ENCODE measurements around the gene B4GALNT3. TPM values are rescaled to one million over a fixed set of nuclear protein-coding genes. Genes with fewer than 3 reads are reported as not detected.

Gene B4GALNT3
- total RNA-seq, 2 experiments from 2014 or later, result 6.1 to 7.0 TPM

- no peaks in the 10 kb centered on the region for H3K9me3 Mint-ChIP-seq
- ChIA-PET CTCF (interaction anchor here (1.2 kb wide), 1 partner anchor 14 kb away, joined by 3 read pairs; no protein-coding TSS in a partner anchor), POLR2A (no interaction called here)
- DNase-seq, result no peak
- H3K4me1 Mint-ChIP-seq, result no peaks in the 10 kb centered on the region
- no peaks in the 10 kb centered on the region for H3K36me3 Mint-ChIP-seq (ENCODE audit: low read depth)
- H3K4me3 Mint-ChIP-seq, result no peak overlapping the region
- no peak overlapping the region for H3K27ac Mint-ChIP-seq
- H3K27me3 Mint-ChIP-seq, result peaks cover 18% of the 10 kb centered on the region
Measured at GRCh38 chr12:473198-473597, 13.5 kb downstream of the B4GALNT3 start.

DNA sequence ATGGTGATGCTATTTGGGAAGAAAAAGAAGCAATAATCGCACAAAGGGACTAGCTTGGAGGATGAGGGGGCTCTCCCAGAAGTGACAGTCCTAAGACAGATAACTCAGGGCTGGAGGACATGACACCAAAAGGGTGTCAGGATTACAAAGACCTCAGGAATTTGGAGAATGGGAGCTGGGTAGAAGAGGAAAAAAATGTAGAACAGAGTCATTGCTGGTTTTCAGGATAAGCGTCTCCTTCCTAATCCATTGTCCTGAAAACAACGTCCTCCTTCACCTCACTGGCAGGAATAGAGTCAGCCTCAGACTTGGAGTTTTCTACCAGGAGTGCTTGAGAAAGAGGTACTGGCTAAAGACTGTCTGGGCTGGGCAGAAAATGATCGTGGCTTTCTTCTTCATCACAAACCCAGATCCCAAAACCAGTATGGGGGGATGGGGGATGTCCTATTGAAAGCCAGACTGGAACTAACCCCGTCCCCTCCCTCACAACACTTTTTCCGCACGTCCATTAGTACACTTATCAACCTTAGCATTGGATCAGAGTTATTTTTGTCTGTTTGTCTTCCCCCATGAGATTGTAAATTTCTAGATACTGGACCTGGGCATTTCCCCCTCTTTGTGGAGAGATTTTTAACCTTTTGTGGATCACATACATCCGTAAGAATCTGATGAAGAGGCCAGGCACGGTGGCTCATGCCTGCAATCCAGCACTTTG is 14.3 kb downstream of the B4GALNT3 start:
- H3K27me3 Mint-ChIP-seq, result peaks cover 13% of the 10 kb centered on the region
- ChIA-PET CTCF (interaction anchor here (0.7 to 1.2 kb wide), 2 partner anchors 13 to 20 kb away, joined by 3 read pairs; no protein-coding TSS in a partner anchor), POLR2A (no interaction called here)
- H3K27ac Mint-ChIP-seq, result no peak overlapping the region
- no peaks in the 10 kb centered on the region for H3K9me3 Mint-ChIP-seq
- no peaks in the 10 kb centered on the region for H3K4me1 Mint-ChIP-seq
- H3K36me3 Mint-ChIP-seq (ENCODE audit: low read depth), result no peaks in the 10 kb centered on the region
- no peak overlapping the region for H3K4me3 Mint-ChIP-seq
- DNase-seq, result no peak

GRCh38 chr12:475286-475685 is 15.5 kb downstream of the B4GALNT3 start:
- Mint-ChIP-seq H3K27me3 (peaks cover 17% of the 10 kb centered on the region), H3K36me3 (ENCODE audit: low read depth) (no peaks in the 10 kb centered on the region), H3K27ac (no peak overlapping the region), H3K9me3 (no peaks in the 10 kb centered on the region), H3K4me3 (no peak overlapping the region), H3K4me1 (no peaks in the 10 kb centered on the region)
- ChIA-PET CTCF (interaction anchor here (1.1 to 1.7 kb wide), 2 partner anchors 21 to 23 kb away, joined by 3 to 7 read pairs; no protein-coding TSS in a partner anchor), POLR2A (no interaction called here)
- no peak for DNase-seq

GRCh38 chr12:479161-479560 is 19.4 kb downstream of the B4GALNT3 start:
- H3K4me1 Mint-ChIP-seq, result no peaks in the 10 kb centered on the region
- ChIA-PET POLR2A (no interaction called here), CTCF (interaction anchor here (0.6 kb wide), 1 partner anchor 516 kb away, joined by 3 read pairs; no protein-coding TSS in a partner anchor)
- H3K27ac Mint-ChIP-seq, result no peak overlapping the region
- no peaks in the 10 kb centered on the region for H3K9me3 Mint-ChIP-seq
- H3K36me3 Mint-ChIP-seq (ENCODE audit: low read depth), result no peaks in the 10 kb centered on the region
- H3K27me3 Mint-ChIP-seq, result peaks cover 18% of the 10 kb centered on the region
- H3K4me3 Mint-ChIP-seq, result no peak overlapping the region
- no peak for DNase-seq

DNA sequence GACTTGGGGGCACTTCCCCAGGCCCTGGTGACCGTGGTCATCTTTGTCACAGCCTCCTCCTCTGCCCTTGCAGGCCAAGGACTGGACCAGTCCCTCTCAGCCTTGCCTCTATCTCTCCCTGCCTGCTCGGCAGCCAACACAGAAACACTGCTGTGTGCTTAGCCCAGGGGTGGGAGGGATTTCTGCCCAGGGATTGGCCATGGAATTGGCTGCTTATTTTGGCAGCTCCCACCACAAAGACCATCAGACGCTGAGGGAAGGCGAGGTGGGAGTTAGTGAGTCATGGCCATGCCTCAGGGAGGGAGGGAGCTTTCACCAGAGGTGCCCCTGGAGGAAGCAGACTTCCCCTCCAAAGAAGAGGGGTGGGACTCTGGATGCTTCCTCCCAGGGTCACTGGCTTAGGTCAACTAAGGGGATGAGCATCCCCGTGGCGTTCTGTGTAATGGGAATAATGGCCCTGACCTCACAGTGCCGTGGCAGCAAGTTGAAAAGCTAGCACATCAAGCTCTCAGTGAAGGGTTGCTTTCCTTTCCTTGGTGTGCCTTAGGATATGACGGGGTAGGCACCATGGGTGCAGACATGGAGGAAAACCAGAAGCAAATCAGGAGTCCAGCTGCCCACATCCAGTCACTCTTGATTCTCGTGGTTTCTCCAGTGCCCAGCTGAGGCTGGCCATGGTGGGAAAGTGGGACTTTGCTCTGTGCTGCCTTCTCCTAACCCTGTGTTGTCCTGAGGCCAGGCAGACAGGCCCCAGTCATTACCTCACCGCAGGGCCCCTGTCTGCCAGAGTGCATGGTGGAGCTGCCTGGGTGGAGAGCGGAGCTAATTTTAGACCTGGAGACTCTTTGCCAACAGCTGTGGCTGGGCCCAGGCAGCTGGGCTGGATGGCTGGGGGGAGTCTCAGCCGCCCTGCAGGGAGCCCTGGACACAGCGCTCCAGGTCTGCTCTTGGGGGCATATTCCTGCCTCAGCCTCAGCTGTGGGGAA is 21.4 kb downstream of the B4GALNT3 start:
- CTCF ChIA-PET, result interaction anchor here (0.8 to 0.9 kb wide), 2 partner anchors 12 to 28 kb away, joined by 3 to 4 read pairs; no protein-coding TSS in a partner anchor
- Mint-ChIP-seq H3K36me3 (ENCODE audit: low read depth) (no peaks in the 10 kb centered on the region), H3K9me3 (no peaks in the 10 kb centered on the region), H3K4me3 (no peak overlapping the region), H3K27ac (no peak overlapping the region), H3K4me1 (no peaks in the 10 kb centered on the region), H3K27me3 (peaks cover 17% of the 10 kb centered on the region)
- POLR2A ChIA-PET, result no interaction called here
- no peak for DNase-seq

DNA sequence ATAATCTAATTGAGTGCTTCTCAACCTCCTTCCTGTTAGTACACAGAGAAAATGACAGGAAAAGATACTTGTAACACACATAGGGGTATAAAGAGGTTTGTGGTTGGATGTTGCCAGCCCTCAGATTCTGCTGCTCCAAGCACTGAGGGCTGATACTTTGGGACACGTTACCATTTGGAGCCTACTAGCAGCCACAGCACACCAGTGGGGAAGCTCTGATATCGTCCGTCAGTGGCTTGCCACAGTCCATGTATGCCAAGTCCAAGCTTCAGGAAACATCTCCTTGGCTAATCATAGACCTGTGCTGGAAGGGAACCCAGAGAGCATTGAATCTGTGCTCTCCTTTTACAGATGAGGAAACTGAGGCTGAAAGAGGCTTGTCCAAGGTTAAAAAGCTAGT is 22.3 kb downstream of the B4GALNT3 start:
- no peak overlapping the region for H3K4me3 Mint-ChIP-seq
- no peaks in the 10 kb centered on the region for H3K9me3 Mint-ChIP-seq
- peaks cover 16% of the 10 kb centered on the region for H3K27me3 Mint-ChIP-seq
- H3K36me3 Mint-ChIP-seq (ENCODE audit: low read depth), result no peaks in the 10 kb centered on the region
- no peak overlapping the region for H3K27ac Mint-ChIP-seq
- POLR2A ChIA-PET, result no interaction called here
- no peak for DNase-seq
- CTCF ChIA-PET, result interaction anchor here (0.7 to 1.3 kb wide), 3 partner anchors 11 to 32 kb away, joined by 3 to 4 read pairs (median 3); no protein-coding TSS in a partner anchor
- no peaks in the 10 kb centered on the region for H3K4me1 Mint-ChIP-seq

DNA sequence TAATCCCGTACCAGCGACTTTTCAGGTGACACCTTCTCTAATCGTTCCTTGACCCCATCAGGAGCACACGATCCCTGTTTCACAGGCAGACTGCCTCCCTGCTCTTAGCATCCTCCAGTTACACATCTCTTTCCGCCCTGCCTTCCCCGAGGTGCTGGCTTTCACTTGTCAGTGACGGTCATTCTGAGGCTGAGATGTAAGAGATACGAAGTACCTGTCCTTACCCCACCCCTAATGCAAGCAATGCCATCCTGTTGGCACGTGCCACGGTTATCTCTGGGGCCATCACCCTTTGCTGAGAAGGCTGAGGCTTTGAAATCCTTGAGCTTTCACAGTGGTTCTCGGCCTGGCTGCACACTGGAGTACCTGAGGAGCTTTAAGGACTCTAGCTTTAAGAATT is 24.4 kb downstream of the B4GALNT3 start:
- no peak for DNase-seq
- no peak overlapping the region for H3K4me3 Mint-ChIP-seq
- H3K9me3 Mint-ChIP-seq, result no peaks in the 10 kb centered on the region
- peaks cover 2% of the 10 kb centered on the region for H3K36me3 Mint-ChIP-seq (ENCODE audit: low read depth)
- no peak overlapping the region for H3K27ac Mint-ChIP-seq
- no peaks in the 10 kb centered on the region for H3K4me1 Mint-ChIP-seq
- peaks cover 12% of the 10 kb centered on the region for H3K27me3 Mint-ChIP-seq
- CTCF ChIA-PET, result interaction anchor here (1.5 to 1.7 kb wide), 2 partner anchors 31 to 63 kb away, joined by 5 read pairs; no protein-coding TSS in a partner anchor
- POLR2A ChIA-PET, result no interaction called here

- no peak for DNase-seq
- Mint-ChIP-seq H3K4me3 (no peak overlapping the region), H3K4me1 (no peaks in the 10 kb centered on the region), H3K27ac (no peak overlapping the region), H3K36me3 (ENCODE audit: low read depth) (peaks cover 2% of the 10 kb centered on the region), H3K9me3 (peaks cover 15% of the 10 kb centered on the region), H3K27me3 (peaks cover 22% of the 10 kb centered on the region)
- CTCF ChIA-PET, result interaction anchor here (0.9 kb wide), 1 partner anchor 38 kb away, joined by 5 read pairs; no protein-coding TSS in a partner anchor
- POLR2A ChIA-PET, result no interaction called here
Measured at GRCh38 chr12:490260-490659, 30.5 kb downstream of the B4GALNT3 start.

GRCh38 chr12:495466-495865 is 35.7 kb downstream of the B4GALNT3 start:
- H3K27me3 Mint-ChIP-seq, result peaks cover 11% of the 10 kb centered on the region
- peaks cover 7% of the 10 kb centered on the region for H3K9me3 Mint-ChIP-seq
- no peak for DNase-seq
- no peak overlapping the region for H3K27ac Mint-ChIP-seq
- no peak overlapping the region for H3K4me3 Mint-ChIP-seq
- POLR2A ChIA-PET, result no interaction called here
- H3K4me1 Mint-ChIP-seq, result peaks cover 15% of the 10 kb centered on the region
- CTCF ChIA-PET, result interaction anchor here (0.5 to 2.6 kb wide), 5 partner anchors 10 to 150 kb away, joined by 3 to 15 read pairs (median 4); no protein-coding TSS in a partner anchor
- no peaks in the 10 kb centered on the region for H3K36me3 Mint-ChIP-seq (ENCODE audit: low read depth)

DNA sequence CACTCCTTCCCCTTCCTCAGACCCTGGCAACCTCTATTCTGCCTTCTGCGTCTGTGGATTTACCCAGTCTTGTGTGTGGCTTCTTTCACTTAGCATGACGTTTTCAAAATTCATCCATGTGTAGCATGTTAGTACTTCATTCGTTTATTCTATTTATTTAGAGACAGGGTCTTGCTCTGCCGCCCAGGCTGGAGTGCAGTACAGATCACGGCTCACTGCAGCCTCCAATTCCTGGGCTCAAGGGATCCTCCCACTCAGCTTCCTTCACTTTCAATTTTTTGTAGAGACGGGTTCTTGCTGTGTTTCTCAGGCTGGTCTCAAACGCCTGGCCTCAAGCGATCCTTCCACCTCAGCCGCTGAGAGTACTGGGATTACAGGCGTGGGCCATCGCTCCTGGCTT is 37.0 kb downstream of the B4GALNT3 start:
- Mint-ChIP-seq H3K27me3 (peaks cover 8% of the 10 kb centered on the region), H3K4me3 (no peak overlapping the region), H3K36me3 (ENCODE audit: low read depth) (no peaks in the 10 kb centered on the region), H3K4me1 (peaks cover 15% of the 10 kb centered on the region), H3K9me3 (peaks cover 3% of the 10 kb centered on the region), H3K27ac (no peak overlapping the region)
- no peak for DNase-seq
- ChIA-PET CTCF (no interaction called here), POLR2A (no interaction called here)

GRCh38 chr12:497501-498160 is 37.9 kb downstream of the B4GALNT3 start:
- Mint-ChIP-seq H3K4me1 (peaks cover 15% of the 10 kb centered on the region), H3K9me3 (no peaks in the 10 kb centered on the region), H3K4me3 (no peak overlapping the region), H3K27ac (peak overlapping the region; percentile 22), H3K27me3 (peaks cover 7% of the 10 kb centered on the region), H3K36me3 (ENCODE audit: low read depth) (no peaks in the 10 kb centered on the region)
- no peak for DNase-seq
- ChIA-PET POLR2A (no interaction called here), CTCF (interaction anchor here (1.5 kb wide), 1 partner anchor 45 kb away, joined by 3 read pairs; no protein-coding TSS in a partner anchor)

- ChIA-PET CTCF (no interaction called here), POLR2A (no interaction called here)
- H3K9me3 Mint-ChIP-seq, result no peaks in the 10 kb centered on the region
- no peak for DNase-seq
- no peaks in the 10 kb centered on the region for H3K36me3 Mint-ChIP-seq (ENCODE audit: low read depth)
- peaks cover 10% of the 10 kb centered on the region for H3K27me3 Mint-ChIP-seq
- H3K4me1 Mint-ChIP-seq, result peaks cover 21% of the 10 kb centered on the region
- H3K4me3 Mint-ChIP-seq, result no peak overlapping the region
- no peak overlapping the region for H3K27ac Mint-ChIP-seq
Measured at GRCh38 chr12:499837-500458, 40.2 kb downstream of the B4GALNT3 start.
